Endothelial cell of umbilical vein (primary cell): ENCODE data around the gene ANKS1A. TPM values are rescaled to one million over a fixed set of nuclear protein-coding genes. Genes with fewer than 3 reads are reported as not detected.

Experiments used
- BruUV-seq: library from RNA; stranded (reverse); fragments of 400-500 nt; replicated peaks from 2 replicates; lab custom pipeline; 2021; lab: Mats Ljungman, UMichigan
- CTCF ChIA-PET: fragments of 300-600, 350-600 bp; sonication (Branson Sonifier 250); formaldehyde crosslinking; loops from one replicate; lab custom pipeline; 2021; ENCODE audit warnings: antibody characterized with exemption, inconsistent platforms; lab: Charles Lee
- POLR2A ChIA-PET: fragments of 300-600, 350-600 bp; sonication (Branson Sonifier 250); formaldehyde crosslinking; loops from one replicate; lab custom pipeline; 2021; ENCODE audit warnings: antibody characterized with exemption, inconsistent platforms; lab: Charles Lee
- DNase-seq: peaks from one replicate; pipeline ENCODE4 v3.0.0-alpha.2; 2011; ENCODE audit warnings: low read depth, low spot score
- FAIRE-seq: peaks from 2 replicates; lab custom pipeline; 2011; peaks lifted over from hg19 to GRCh38; lab: Jason Lieb, UNC
- H2AFZ ChIP-seq: 2 replicates; pipeline ENCODE4 v1.6.0; 2012; ENCODE audit warnings: low read depth, low read length, control low read depth, inconsistent platforms
- H3K27ac ChIP-seq: 2 replicates; pipeline ENCODE4 v1.5.1; 2011; ENCODE audit warnings: low read depth, mild to moderate bottlenecking, control low read depth, low read length, moderate library complexity; ENCODE audit not compliant: insufficient read depth
- H3K27me3 ChIP-seq, 2 experiments: 2 replicates each; pipeline versions ENCODE4 v1.6.0 to v1.6.1; 2011; ENCODE audit warnings: low read length in 2 of 2, mixed read lengths in 1 of 2; ENCODE audit not compliant: control insufficient read depth in 2 of 2, insufficient read depth in 2 of 2
- H3K36me3 ChIP-seq, 2 experiments: 2 replicates in 1 of 2; 3 replicates in 1 of 2; pipeline ENCODE4 v1.5.1; 2011; ENCODE audit warnings: low read length in 2 of 2, mild to moderate bottlenecking in 1 of 2, moderate library complexity in 1 of 2; ENCODE audit not compliant: control insufficient read depth in 2 of 2, insufficient read depth in 2 of 2; ENCODE audit errors: extremely low read depth in 1 of 2
- H3K4me1 ChIP-seq: 3 replicates; pipeline ENCODE4 v1.5.1; 2011; ENCODE audit warnings: mild to moderate bottlenecking, low read length; ENCODE audit not compliant: control insufficient read depth, insufficient read depth; ENCODE audit errors: extremely low read depth
- H3K4me2 ChIP-seq: 2 replicates; pipeline ENCODE4 v1.6.1; 2011; ENCODE audit warnings: low read length, control low read depth, mixed read lengths; ENCODE audit not compliant: insufficient read depth
- H3K4me3 ChIP-seq, 3 experiments: fragments of 200-600 bp in 1 of 3; sonication (generic), shearing (Covaris generic) in 1 of 3; replicated peaks in 1 of 3; 2 replicates each; pipeline ENCODE4 v1.5.1; 2011 to 2016; ENCODE audit warnings: control low read depth in 3 of 3, low read length in 3 of 3, mild to moderate bottlenecking in 2 of 3, inconsistent platforms in 1 of 3, low read depth in 1 of 3, moderate library complexity in 1 of 3; ENCODE audit not compliant: insufficient read depth in 1 of 3
- H3K79me2 ChIP-seq: 2 replicates; pipeline ENCODE4 v1.6.0; 2012; ENCODE audit warnings: low read length, inconsistent platforms; ENCODE audit not compliant: control insufficient read depth, insufficient read depth
- H3K9ac ChIP-seq: replicated peaks from 2 replicates; pipeline ENCODE3; 2011; ENCODE audit warnings: low read length, control low read depth; ENCODE audit not compliant: insufficient read depth; ENCODE audit errors: extremely low read depth
- H3K9me1 ChIP-seq: replicated peaks from 3 replicates; pipeline ENCODE4 v1.6.0; 2011; ENCODE audit warnings: mild to moderate bottlenecking, low read length; ENCODE audit not compliant: control insufficient read depth, insufficient read depth; ENCODE audit errors: extremely low read depth
- H3K9me3 ChIP-seq: replicated peaks from 2 replicates; pipeline ENCODE4 v1.5.1; 2012; ENCODE audit warnings: low read length, inconsistent platforms; ENCODE audit not compliant: control insufficient read depth, insufficient read depth
- H4K20me1 ChIP-seq: replicated peaks from 2 replicates; pipeline ENCODE3; 2011; ENCODE audit warnings: mild to moderate bottlenecking, low read length; ENCODE audit not compliant: control insufficient read depth, insufficient read depth; ENCODE audit errors: extremely low read depth
- EZH2 ChIP-seq: IDR thresholded peaks from 2 replicates; pipeline ENCODE4 v1.6.1; 2012; ENCODE audit warnings: borderline replicate concordance, low read depth, mild to moderate bottlenecking, moderate library complexity, low read length, inconsistent platforms; ENCODE audit not compliant: severe bottlenecking
- FOS ChIP-seq: IDR thresholded peaks from 2 replicates; pipeline ENCODE4 v1.6.1; 2011; ENCODE audit warnings: mild to moderate bottlenecking, low read length, moderate library complexity, borderline replicate concordance; ENCODE audit not compliant: insufficient read depth
- GATA2 ChIP-seq: IDR thresholded peaks from 2 replicates; pipeline ENCODE4 v1.7.0; 2011; ENCODE audit warnings: low read depth, mild to moderate bottlenecking, moderate library complexity, mixed read lengths, low read length; ENCODE audit not compliant: insufficient read length, insufficient read depth
- JUN ChIP-seq: IDR thresholded peaks from 2 replicates; pipeline ENCODE4 v1.6.1; 2011; ENCODE audit warnings: borderline replicate concordance, low read depth; ENCODE audit not compliant: insufficient read length, insufficient read depth
- MYC ChIP-seq: IDR thresholded peaks from one replicate; pipeline ENCODE4 v1.6.1; 2011; ENCODE audit warnings: mild to moderate bottlenecking, low read depth, low read length
- POLR2A ChIP-seq: IDR thresholded peaks from 2 replicates; pipeline ENCODE4 v1.6.1; 2012; ENCODE audit warnings: low read depth, mild to moderate bottlenecking, control low read depth, low read length
- POLR2AphosphoS5 ChIP-seq: IDR thresholded peaks from 2 replicates; pipeline ENCODE4 v1.6.1; 2012; ENCODE audit warnings: low read depth, mild to moderate bottlenecking, control low read depth, low read length, moderate library complexity; ENCODE audit not compliant: insufficient read depth
- dilution Hi-C: fragments of 300-500 bp; cut with MboI; formaldehyde crosslinking; loops from one replicate; pipeline ENCODE4 v1.15.0; 2019; ENCODE audit warnings: low sequenced_read_pairs; ENCODE audit not compliant: extremely low pct_ligation_motif_present
- intact Hi-C: fragments of 100-400 bp; cut with micrococcal nuclease; formaldehyde crosslinking; loops from one replicate; pipeline ENCODE4 v1.10.0; 2022
- polyA plus RNA-seq, 4 experiments: library from polyadenylated mRNA; depleted of rRNA in 3 of 4; stranded (reverse) in 3 of 4; unstranded in 1 of 4; fragments of >200 nt; gene quantifications; 2 replicates each; pipeline versions ENCODE4 v1.2.1 to v1.2.3, GENCODE V29; 2011 to 2012; ENCODE audit warnings: missing spikeins in 1 of 4
- total RNA-seq: library from RNA; stranded (reverse); gene quantifications from 2 replicates; pipeline ENCODE4 v1.2.3, GENCODE V29; 2021
- TF ChIP-seq, protein P1 (sequence below), 2 donors: IDR thresholded peaks; 1 replicate in 1 of 2; 2 replicates in 1 of 2; pipeline ENCODE4 v1.5.1; 2011; ENCODE audit warnings: low read length in 2 of 2, mild to moderate bottlenecking in 2 of 2, moderate library complexity in 2 of 2, control low read depth in 1 of 2, inconsistent platforms in 1 of 2, low read depth in 1 of 2; ENCODE audit not compliant: insufficient read depth in 1 of 2; ENCODE audit errors: extremely low read depth in 1 of 2
- TF ChIP-seq, protein P2 (sequence below): IDR thresholded peaks from 2 replicates; pipeline ENCODE4 v1.6.1; 2011; ENCODE audit not compliant: insufficient read depth, insufficient read length

ANKS1A gene
- total and polyA plus RNA-seq, 2 donors (not counting 3 experiments of a cell fraction or from before 2014, with no cell fraction given): 8.9 to 26.1 TPM

- POLR2A ChIA-PET: no interaction called here
- Histone ChIP-seq H3K4me1 (peaks cover 5% of the 10 kb centered on the region), H3K36me3 (peaks cover 5% of the 10 kb centered on the region in 2 experiments), H3K9me1 (no peaks in the 10 kb centered on the region), H3K9ac (no peak overlapping the region), H3K4me2 (no peak overlapping the region), H3K9me3 (no peaks in the 10 kb centered on the region), H3K79me2 (no peaks in the 10 kb centered on the region), H3K27me3 (no peaks in the 10 kb centered on the region), H3K4me3 (no peak overlapping the region), H4K20me1 (no peaks in the 10 kb centered on the region), H3K27ac (no peak overlapping the region), H2AFZ (no peak overlapping the region)
- FAIRE-seq: no peak
- TF ChIP-seq POLR2A (no peak), EZH2 (no peak), POLR2AphosphoS5 (no peak), JUN (no peak), FOS (no peak), MYC (no peak), GATA2 (no peak)
- TF ChIP-seq, protein P1, sequence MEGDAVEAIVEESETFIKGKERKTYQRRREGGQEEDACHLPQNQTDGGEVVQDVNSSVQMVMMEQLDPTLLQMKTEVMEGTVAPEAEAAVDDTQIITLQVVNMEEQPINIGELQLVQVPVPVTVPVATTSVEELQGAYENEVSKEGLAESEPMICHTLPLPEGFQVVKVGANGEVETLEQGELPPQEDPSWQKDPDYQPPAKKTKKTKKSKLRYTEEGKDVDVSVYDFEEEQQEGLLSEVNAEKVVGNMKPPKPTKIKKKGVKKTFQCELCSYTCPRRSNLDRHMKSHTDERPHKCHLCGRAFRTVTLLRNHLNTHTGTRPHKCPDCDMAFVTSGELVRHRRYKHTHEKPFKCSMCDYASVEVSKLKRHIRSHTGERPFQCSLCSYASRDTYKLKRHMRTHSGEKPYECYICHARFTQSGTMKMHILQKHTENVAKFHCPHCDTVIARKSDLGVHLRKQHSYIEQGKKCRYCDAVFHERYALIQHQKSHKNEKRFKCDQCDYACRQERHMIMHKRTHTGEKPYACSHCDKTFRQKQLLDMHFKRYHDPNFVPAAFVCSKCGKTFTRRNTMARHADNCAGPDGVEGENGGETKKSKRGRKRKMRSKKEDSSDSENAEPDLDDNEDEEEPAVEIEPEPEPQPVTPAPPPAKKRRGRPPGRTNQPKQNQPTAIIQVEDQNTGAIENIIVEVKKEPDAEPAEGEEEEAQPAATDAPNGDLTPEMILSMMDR (IDR thresholded peaks at IDR 0.05; ENCODE audit: extremely low read depth in 1 of 2, insufficient read depth in 1 of 2, low read depth in 1 of 2, low read length in 2 of 2): no peak
- TF ChIP-seq, protein P2, sequence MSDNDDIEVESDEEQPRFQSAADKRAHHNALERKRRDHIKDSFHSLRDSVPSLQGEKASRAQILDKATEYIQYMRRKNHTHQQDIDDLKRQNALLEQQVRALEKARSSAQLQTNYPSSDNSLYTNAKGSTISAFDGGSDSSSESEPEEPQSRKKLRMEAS: no peak
- no peak for DNase-seq
- BruUV-seq: no TSS peak
- intact Hi-C loops (no loop called here), dilution Hi-C loops (no loop called here)
- CTCF ChIA-PET: interaction anchor here (1.0 to 12.0 kb wide), 3 partner anchors 158 to 259 kb away, joined by 3 to 302 read pairs (median 3); partner anchors contain the start of gene TCP11
Observed at GRCh38 chr6:34981366-34981765, 92.3 kb downstream of the ANKS1A start.
